HG02870 (cell line): ENCODE results near the gene OR2AT4.
"Not testable (repeated sequence)": the region's sequence is repeated elsewhere in the genome, so short reads cannot be mapped to it uniquely, and the experiment has no call there.

Source experiments
- ATAC-seq: cut with Tn5 transposase; IDR thresholded peaks from one replicate; pipeline ENCODE4 v1.9.1; 2021; ENCODE audit warnings: mild to moderate bottlenecking, moderate library complexity; ENCODE audit not compliant: unreplicated experiment

OR2AT4 gene

GRCh38 chr11:75096456-75097172 lies at the start of gene OR2AT4:
Gene OR2AT4, minus strand, starts transcription at chr11:75096876.
- ATAC-seq: no peak

GRCh38 chr11:75145972-75146519 lies 49.4 kb upstream of the OR2AT4 start:
- ATAC-seq: no peak

GRCh38 chr11:75145196-75145971 lies 48.7 kb upstream of the OR2AT4 start:
- no peak for ATAC-seq

- no peak for ATAC-seq
Measured at GRCh38 chr11:75144716-75145014, 48.0 kb upstream of the OR2AT4 start.

- ATAC-seq: no peak
Measured at GRCh38 chr11:75143420-75143731, 46.7 kb upstream of the OR2AT4 start.

GRCh38 chr11:75142714-75143419 lies 46.2 kb upstream of the OR2AT4 start:
- peak; percentile 55 for ATAC-seq

GRCh38 chr11:75141166-75141565 lies 44.5 kb upstream of the OR2AT4 start:
- ATAC-seq: no peak

GRCh38 chr11:75140269-75141138 lies 43.8 kb upstream of the OR2AT4 start:
- ATAC-seq: no peak

- no peak for ATAC-seq
Measured at GRCh38 chr11:75135651-75136050, 39.0 kb upstream of the OR2AT4 start.

- ATAC-seq: no peak
Measured at GRCh38 chr11:75135021-75135650, 38.5 kb upstream of the OR2AT4 start.

- no peak for ATAC-seq
Measured at GRCh38 chr11:75133976-75134375, 37.3 kb upstream of the OR2AT4 start.

GRCh38 chr11:75132080-75132479 lies 35.4 kb upstream of the OR2AT4 start:
- no peak for ATAC-seq

- ATAC-seq: no peak
Measured at GRCh38 chr11:75126564-75126963, 29.9 kb upstream of the OR2AT4 start.

- ATAC-seq: no peak
Measured at GRCh38 chr11:75118577-75118976, 21.9 kb upstream of the OR2AT4 start.

GRCh38 chr11:75114465-75114864 lies 17.8 kb upstream of the OR2AT4 start:
- ATAC-seq: no peak

- no peak for ATAC-seq
Measured at GRCh38 chr11:75113030-75113429, 16.4 kb upstream of the OR2AT4 start.

- ATAC-seq: no peak
Measured at GRCh38 chr11:75112200-75112599, 15.5 kb upstream of the OR2AT4 start.

GRCh38 chr11:75107187-75107586 lies 10.5 kb upstream of the OR2AT4 start:
- ATAC-seq: no peak

- not testable (repeated sequence) for ATAC-seq
Measured at GRCh38 chr11:75105967-75106681, 9.4 kb upstream of the OR2AT4 start.

GRCh38 chr11:75105462-75105925 lies 8.8 kb upstream of the OR2AT4 start:
- no peak for ATAC-seq
